DMS153 treated with DMSO at 0.1 percent for 48 hours (cell line): Measurements from ENCODE around the gene TMA7.
A peak's percentile ranks its signal among the peaks of the same experiment; 100 is the strongest.
"Not testable (repeated sequence)": the region's sequence is repeated elsewhere in the genome, so short reads cannot be mapped to it uniquely, and the experiment has no call there.

ENCODE experiments used
- DNase-seq: peaks from one replicate; lab custom pipeline; 2025; ENCODE audit not compliant: unreplicated experiment; lab: John Stamatoyannopoulos, UW

The TMA7 gene

GRCh38 chr3:48439820-48440589 is at the start of gene TMA7, which contains the start of gene CCDC51:
Gene TMA7 (plus strand): TSS chr3:48440257. CDS start chr3:48440297, 40 bp downstream.
Gene CCDC51 (minus strand): TSS chr3:48440119. CDS start chr3:48435128, 4,991 bp downstream.
- DNase-seq: peak; percentile 61

DNA sequence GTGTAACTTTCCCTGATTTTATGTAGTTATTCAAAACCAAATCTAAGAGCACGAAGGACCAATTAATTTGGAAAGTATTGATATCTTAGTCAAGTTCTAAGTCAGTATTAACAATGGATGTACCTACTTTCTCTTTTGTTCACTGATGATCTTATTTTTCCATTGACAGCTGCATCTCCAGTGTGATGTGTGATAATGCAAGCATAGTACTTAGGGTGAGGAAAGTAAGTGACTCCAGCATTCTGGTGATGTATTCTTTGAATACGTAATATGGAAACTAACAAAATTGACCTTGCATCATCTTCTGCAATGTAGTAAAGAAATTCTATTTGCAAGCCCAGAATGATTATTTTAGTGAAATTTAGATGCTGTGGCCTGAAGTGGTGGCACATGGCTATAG is 45.7 kb upstream of the TMA7 start:
- DNase-seq: no peak

GRCh38 chr3:48395714-48396113 is 44.3 kb upstream of the TMA7 start:
- no peak for DNase-seq

DNA sequence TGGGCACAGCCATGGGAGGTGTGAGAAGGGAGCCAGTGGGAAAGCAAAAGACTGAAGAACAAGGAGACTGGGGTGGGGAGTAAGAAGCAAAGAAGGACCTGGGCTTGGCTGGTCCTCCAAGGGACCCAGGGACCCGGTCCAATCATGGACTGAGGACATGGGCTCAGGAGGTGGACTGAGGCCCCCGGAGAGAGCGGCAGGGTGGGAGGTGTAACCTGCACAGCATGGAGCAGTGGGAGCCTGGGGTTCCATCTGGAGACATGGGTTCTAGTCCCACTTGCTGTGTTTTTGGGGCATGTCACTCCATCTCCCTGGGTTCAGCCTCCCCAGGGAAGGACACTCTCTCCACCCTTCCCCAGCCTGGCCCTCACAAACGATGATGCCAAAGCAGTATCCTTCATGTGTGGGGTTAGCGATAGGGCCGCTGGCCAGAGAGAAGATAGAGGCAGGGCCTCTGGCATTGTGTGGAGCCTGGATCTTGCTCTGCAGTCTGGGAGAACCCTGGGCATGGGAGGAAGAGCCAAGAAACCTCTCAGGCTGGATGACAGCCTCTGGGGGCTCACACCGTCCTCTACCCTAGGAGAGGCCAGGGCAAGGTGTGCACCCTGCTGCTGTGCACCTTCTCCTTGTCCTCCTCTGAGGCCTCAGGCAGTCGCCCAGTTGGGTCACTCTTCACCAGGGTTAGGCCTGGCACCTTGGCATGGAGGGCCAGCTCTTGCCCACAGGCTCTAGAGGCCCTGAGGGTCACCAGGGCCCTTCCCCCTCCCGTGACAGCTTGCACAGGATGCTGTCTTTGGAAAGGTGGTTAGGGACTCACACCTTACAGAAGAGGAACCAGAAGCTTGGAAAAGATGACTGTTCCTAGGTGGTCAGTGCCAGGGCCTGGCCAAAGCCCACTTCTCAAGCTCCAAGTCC is 42.0 kb upstream of the TMA7 start:
- no peak for DNase-seq

DNA sequence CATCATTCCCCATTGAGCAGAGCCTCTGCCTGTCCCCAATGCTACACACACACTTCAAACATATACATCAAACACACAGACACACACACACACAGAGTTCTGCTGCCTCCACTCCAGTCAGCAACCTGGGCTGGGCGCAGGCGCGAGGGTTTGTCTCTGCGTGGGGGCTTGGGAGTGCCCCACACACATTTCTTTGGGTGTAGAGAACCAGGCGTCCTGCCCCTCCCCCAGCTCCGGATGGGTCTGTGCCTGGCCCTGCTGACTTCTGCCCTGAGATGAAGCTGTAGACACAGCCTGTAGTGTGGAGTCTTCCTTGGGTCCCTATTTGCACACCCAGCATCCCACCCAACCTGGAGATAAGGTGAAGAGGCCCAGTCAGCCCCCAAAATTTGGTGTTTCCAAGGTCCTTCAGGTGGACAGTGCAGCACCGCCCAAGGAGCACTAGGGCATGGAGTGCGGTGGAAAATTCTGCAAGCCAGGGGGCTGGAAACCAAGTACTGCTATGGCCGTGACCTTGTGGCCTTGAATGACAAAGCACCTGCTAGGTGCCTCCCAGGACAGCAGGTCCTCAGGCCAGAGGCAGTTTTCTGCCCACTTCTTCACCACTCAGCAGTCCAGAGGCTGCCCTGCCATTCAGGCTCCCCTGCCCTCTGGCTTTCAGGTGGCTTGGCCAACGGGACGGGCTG is 41.2 kb upstream of the TMA7 start:
- no peak for DNase-seq

DNA sequence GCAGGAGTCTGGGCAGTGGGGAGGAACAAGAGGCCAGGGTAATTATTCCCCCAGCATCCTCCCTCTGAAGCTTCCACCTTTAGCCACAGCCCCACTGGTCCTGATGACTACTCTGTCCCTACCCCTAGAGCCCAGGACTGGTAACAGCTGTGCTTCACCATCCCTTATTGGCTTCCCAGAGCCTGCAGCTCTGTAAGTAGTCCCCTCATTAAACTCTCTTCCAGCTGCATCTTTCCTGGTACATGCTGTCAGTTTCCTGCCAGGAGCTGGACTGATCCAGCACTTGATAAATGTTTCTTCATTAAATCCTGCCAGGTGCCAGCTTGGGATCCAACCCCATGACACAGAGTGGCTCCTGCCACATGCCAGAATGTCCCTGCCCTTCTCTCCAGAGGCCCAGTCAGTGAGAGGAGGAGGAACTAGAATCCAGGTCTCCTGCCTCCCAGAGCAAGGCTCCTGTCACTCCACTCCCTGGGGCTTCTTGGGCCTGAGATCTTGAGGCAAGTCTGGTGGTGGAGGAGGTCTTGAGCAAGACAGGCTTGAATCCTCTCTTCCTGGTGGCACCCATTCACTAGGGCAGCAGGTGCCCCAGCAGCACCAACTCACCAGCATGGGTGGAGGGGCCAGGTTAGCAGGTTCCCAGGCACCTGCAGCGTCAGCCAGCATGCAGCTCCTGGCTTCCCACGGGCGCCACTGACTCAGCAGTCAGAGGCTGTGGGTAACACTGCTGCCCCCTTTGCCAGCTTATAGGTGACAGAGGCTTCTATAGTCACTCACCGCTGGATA is 40.5 kb upstream of the TMA7 start:
- DNase-seq: no peak

DNA sequence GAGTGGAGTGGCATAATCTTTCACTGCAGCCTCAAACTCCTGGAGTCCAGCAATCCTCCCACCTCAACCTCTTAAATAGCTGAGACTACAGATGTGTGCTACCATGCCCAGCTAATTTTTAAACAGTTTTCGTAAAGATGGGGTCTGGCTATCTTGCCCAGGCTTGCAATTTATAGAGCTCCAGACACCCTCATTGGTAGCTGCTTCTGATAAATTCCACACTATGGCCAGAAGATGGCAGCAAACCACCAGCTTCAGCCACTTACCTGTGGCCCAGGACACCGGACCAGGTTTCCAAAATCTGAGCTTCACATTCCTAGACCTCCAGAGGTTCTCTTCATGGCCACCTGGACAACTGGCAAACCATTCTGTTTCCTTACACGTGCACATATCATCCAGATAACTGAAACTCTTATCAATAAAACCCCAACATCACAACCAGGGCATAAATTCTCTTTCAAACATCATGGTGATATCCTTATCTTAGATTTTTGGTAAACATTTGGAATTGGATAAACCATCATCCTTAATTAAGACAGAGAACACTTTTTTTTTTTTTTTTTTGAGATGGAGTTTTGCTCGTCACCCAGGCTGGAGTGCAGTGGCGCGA is 39.1 kb upstream of the TMA7 start:
- DNase-seq: peak; percentile 2

GRCh38 chr3:48401434-48401901 is 38.6 kb upstream of the TMA7 start:
- not testable (repeated sequence) for DNase-seq

GRCh38 chr3:48402281-48402732 is 37.8 kb upstream of the TMA7 start:
- no peak for DNase-seq

- DNase-seq: no peak
Measured at GRCh38 chr3:48402907-48403306, 37.1 kb upstream of the TMA7 start.

DNA sequence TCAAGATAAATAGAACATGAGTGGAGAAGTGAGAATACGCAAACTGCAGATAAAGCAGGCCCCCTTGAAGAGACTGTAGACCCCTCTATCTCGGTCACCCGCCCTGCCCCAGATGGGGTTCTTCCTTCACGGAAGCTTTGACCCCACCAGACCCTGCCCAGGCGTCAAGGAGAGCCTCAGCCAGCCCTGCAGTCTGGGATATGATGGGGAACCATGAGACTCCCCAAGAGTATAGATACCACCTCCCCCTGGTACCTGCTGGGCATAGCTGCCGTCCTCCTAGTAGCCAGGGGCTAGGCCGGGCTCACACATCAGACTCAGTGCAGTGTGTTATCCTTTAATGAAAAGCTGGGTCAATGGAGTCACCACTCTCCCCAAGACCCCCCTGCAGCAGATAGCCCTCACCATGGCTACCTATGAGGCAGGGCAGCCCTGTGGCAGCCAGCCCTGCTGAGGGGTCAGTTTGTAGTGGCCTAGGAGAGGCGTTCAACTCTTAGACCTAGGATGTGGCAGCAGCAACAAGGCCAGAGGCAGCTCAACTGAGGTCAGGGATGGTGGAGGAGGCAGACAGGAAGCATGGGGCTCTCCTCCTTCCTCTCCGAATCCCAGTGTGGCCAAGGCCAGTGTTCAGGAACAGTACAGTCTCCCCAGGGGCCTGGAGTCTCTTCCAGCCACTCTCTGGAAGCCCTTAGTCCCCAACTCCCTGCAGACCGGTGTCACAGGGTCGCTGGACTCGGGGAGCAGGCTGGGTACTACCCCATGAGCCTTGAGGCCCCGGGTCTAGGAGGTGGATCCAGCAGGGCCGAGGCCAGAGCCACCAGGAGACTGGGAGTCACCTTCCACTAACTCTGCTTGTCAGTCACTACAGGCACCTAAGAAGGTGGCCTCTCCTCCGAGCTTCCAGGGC is 36.3 kb upstream of the TMA7 start:
- no peak for DNase-seq

GRCh38 chr3:48404440-48405342 is 35.4 kb upstream of the TMA7 start:
- DNase-seq: no peak

- no peak for DNase-seq
Measured at GRCh38 chr3:48405343-48405881, 34.6 kb upstream of the TMA7 start.

- DNase-seq: no peak
Measured at GRCh38 chr3:48405971-48406370, 34.1 kb upstream of the TMA7 start.

GRCh38 chr3:48406443-48407431 is 33.3 kb upstream of the TMA7 start:
- DNase-seq: no peak

- DNase-seq: no peak
Measured at GRCh38 chr3:48407542-48408099, 32.4 kb upstream of the TMA7 start.
